ENCODE data around the gene KCNK10.

DNA sequence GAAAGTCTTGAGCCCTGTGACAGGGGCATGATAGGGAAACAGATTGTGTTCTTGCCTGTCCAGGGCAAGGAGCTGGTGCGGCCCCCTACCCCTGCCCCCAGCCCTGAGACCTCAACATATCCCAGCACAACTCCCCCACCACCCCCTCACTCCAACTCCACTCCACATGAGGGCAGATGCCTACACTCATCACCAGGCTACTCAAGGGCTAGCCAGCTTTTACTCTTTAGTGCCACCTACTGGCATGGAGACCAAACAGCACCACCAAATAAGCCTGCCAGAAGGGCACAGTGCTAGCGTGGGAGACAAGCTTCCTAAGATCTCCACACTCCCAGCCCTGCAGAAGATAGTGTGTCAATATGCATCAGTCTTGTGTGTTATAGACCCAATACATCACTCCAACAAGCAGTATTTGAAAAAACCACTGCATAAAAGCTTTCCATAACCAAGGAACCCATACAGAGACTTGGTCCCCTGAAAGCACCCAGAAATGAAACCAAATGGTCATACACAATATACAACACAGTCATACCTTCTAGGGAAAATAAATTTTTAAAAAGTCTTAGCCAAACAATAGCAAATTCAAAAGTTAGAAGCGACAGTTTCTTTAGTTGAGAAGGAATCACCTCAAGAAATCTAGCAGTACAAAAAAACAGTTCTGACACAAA, 154.4 kb downstream of the KCNK10 start:
- TF ChIP-seq CTCF (conservative IDR thresholded peaks at IDR 0.05; ENCODE audit: low read length) (peak; percentile 89), EZH2phosphoT487 (IDR thresholded peaks at IDR 0.05; ENCODE audit: borderline replicate concordance) (no peak)
